Peyer's patch (tissue), 4 donors: ENCODE data around the gene GAL3ST1. TPM values are rescaled to one million over a fixed set of nuclear protein-coding genes. Genes with fewer than 3 reads are reported as not detected.
A peak's percentile ranks its signal among the peaks of the same experiment; 100 is the strongest.
"Not testable (repeated sequence)": the region's sequence is repeated elsewhere in the genome, so short reads cannot be mapped to it uniquely, and the experiment has no call there.

ENCODE experiments used
- DNase-seq, 3 donors: peaks; one replicate each; pipeline ENCODE4 v3.0.0-alpha.2; 2017 to 2019
- H3K27ac ChIP-seq, 4 donors: fragments of 200-600 bp; sonication (generic); one replicate each; pipeline ENCODE4 v1.5.1; 2016 to 2019
- H3K27me3 ChIP-seq, 2 donors: fragments of 200-600 bp; sonication (generic); one replicate each; pipeline ENCODE4 v1.5.1; 2019
- H3K36me3 ChIP-seq, 3 donors: fragments of 200-600 bp; sonication (generic); one replicate each; pipeline ENCODE4 v1.5.1; 2016 to 2019
- H3K4me1 ChIP-seq, 4 donors: fragments of 200-600 bp; sonication (generic); one replicate each; pipeline ENCODE4 v1.5.1; 2016 to 2019
- H3K4me3 ChIP-seq, 4 donors: fragments of 200-600 bp; sonication (generic); 1 replicate in 3 of 4; 2 replicates in 1 of 4; pipeline ENCODE4 v1.5.1; 2016 to 2019; ENCODE audit warnings: mild to moderate bottlenecking in 1 of 4
- H3K9me3 ChIP-seq, 4 donors: fragments of 200-600 bp; sonication (generic); one replicate each; pipeline ENCODE4 v1.5.1; 2016 to 2019; ENCODE audit warnings: mild to moderate bottlenecking in 1 of 4
- POLR2A ChIP-seq, 2 donors: fragments of 450-650 bp; IDR thresholded peaks; one replicate each; pipeline ENCODE4 v1.5.1; 2017; ENCODE audit warnings: antibody characterized with exemption in 2 of 2, mild to moderate bottlenecking in 2 of 2, moderate library complexity in 2 of 2
- total RNA-seq, 4 donors: library from RNA; depleted of rRNA; stranded (reverse); fragments of >200 nt; gene quantifications; one replicate each; pipeline ENCODE4 v1.1.0, GENCODE V29; 2016
- TF ChIP-seq, protein P1 (sequence below), 6 experiments: fragments of 450-650 bp in 4 of 6; fragments of 200-600 bp in 2 of 6; sonication (generic) in 1 of 6; IDR thresholded peaks; one replicate each; pipeline ENCODE4 v1.5.1; 2017 to 2019; ENCODE audit warnings: antibody characterized with exemption in 6 of 6, mild to moderate bottlenecking in 3 of 6, moderate library complexity in 1 of 6

GAL3ST1 gene
- total RNA-seq, 4 donors from 2014 or later: 19.0 to 98.5 (median 57.2) TPM

DNA sequence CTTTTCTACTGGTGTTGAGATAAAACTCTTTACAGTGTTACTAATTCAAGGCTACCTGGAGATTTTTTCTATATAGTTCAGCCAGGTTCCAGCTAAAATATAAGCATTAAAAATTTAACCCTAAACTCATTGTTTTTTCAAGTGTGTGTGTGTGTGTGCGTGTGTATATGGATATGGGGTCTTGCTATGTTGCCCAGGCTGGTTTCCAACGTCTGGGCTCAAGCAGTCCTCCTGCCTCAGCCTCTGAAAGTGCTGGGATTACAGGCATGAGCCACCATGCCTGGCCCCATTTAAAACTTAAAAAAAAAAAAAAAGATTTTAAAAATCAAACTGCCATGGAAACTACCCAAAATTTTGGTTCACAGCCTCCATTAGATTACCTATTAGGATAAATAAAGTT, 21.7 kb upstream of the GAL3ST1 start:
- no peak overlapping the region for H3K27ac ChIP-seq
- no peak overlapping the region for H3K4me3 ChIP-seq
- no peak for DNase-seq
- no peak for TF ChIP-seq POLR2A (IDR thresholded peaks at IDR 0.05)
- TF ChIP-seq, protein P1, sequence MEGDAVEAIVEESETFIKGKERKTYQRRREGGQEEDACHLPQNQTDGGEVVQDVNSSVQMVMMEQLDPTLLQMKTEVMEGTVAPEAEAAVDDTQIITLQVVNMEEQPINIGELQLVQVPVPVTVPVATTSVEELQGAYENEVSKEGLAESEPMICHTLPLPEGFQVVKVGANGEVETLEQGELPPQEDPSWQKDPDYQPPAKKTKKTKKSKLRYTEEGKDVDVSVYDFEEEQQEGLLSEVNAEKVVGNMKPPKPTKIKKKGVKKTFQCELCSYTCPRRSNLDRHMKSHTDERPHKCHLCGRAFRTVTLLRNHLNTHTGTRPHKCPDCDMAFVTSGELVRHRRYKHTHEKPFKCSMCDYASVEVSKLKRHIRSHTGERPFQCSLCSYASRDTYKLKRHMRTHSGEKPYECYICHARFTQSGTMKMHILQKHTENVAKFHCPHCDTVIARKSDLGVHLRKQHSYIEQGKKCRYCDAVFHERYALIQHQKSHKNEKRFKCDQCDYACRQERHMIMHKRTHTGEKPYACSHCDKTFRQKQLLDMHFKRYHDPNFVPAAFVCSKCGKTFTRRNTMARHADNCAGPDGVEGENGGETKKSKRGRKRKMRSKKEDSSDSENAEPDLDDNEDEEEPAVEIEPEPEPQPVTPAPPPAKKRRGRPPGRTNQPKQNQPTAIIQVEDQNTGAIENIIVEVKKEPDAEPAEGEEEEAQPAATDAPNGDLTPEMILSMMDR (IDR thresholded peaks at IDR 0.05): no peak
- peaks cover 0 to 6% (median 3%) of the 10 kb centered on the region in 4 donors for H3K4me1 ChIP-seq
- no peaks in the 10 kb centered on the region for H3K27me3 ChIP-seq
- no peaks in the 10 kb centered on the region for H3K9me3 ChIP-seq
- H3K36me3 ChIP-seq: no peaks in the 10 kb centered on the region

DNA sequence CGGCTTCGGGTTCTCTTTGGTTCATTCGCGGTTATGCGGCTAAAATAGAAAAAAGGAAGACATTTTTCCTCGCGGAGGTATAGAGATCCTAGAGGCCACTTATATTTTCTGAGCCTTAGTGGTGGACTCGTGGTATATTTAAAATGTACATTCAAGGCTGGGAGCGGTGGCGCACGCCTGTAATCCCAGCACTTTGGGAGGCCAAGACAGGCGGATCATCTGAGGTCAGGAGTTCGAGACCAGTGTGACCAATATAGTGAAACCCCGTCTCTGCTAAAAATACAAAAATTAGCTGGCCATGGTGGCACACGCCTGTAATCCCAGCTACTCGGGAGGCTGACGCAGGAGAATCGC, 17.9 kb upstream of the GAL3ST1 start:
- Histone ChIP-seq H3K4me1 (peaks cover 0 to 21% (median 3%) of the 10 kb centered on the region in 4 donors), H3K36me3 (peaks cover 0 to 21% (median 0%) of the 10 kb centered on the region in 3 donors), H3K4me3 (peak overlapping the region in 3 of 4 donors; percentile 76 to 96 (median 82)), H3K27ac (peak overlapping the region in 2 of 4 donors; percentile 69 to 80)
- DNase-seq, H3K9me3 ChIP-seq, H3K27me3 ChIP-seq: not testable (repeated sequence)
- TF ChIP-seq, protein P1 (IDR thresholded peaks at IDR 0.05): peak in 1 of 6 experiments; percentile 2

DNA sequence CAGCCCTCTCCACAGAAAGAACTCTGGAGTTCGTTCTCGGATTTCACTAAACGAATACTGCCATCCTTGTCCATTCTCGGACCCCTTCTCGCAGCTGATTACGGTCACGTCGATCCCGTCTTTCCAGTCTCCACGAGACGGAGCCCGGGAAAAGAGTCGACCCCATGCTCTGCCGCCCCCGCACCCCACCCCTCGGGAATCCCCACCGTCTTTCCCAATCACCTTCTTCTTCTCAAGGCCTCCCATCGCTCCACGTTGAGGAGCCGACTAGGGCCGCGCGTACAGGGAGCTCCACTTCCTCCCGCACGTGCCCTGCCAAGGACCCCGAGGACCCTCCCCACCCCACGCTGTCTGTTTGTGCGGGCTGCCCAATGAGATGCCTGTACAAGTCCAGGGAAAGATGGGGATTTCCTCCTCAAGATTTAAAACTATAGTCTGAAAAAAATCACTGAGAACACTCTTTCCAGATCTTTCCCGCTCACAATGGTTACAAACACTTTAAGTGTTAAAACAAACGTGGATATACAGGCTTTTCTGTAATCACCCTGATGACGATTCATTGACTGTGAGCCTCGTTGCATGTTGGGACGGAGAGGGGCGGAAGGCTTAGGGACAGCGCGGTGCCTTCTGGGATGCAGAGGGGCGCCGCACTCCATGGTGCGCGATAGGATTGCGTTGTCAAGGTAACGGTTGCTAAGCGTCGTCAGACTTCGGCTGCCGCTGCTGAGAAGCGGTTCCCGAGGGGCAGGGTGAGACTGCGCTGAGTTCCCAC, 17.3 kb upstream of the GAL3ST1 start, which contains the start of gene PES1:
Gene PES1, minus strand, starts transcription at position 323 of the 772 bp plus-strand sequence. Its CDS starts 77 bp downstream, at position 246.
- TF ChIP-seq POLR2A (IDR thresholded peaks at IDR 0.05): peak in 1 of 2 donors; percentile 42
- TF ChIP-seq, protein P1 (IDR thresholded peaks at IDR 0.05): peak in 1 of 6 experiments; percentile 8
- peak within 1 kb of the TSS; percentile 61 to 96 (median 79) for H3K4me3 ChIP-seq
- H3K36me3 ChIP-seq: peaks cover 0 to 27% (median 0%) of the 10 kb centered on the region in 3 donors
- H3K4me1 ChIP-seq: peaks cover 0 to 21% (median 3%) of the 10 kb centered on the region in 4 donors
- DNase-seq: peak; percentile 91 to 98 (median 95)
- no peaks in the 10 kb centered on the region for H3K27me3 ChIP-seq
- peak within 1 kb of the TSS; percentile 69 to 89 (median 80) for H3K27ac ChIP-seq
- no peaks in the 10 kb centered on the region for H3K9me3 ChIP-seq

GRCh38 chr22:30591191-30591587, 16.7 kb upstream of the GAL3ST1 start:
- Histone ChIP-seq H3K4me1 (peaks cover 0 to 21% (median 3%) of the 10 kb centered on the region in 4 donors), H3K27ac (peak overlapping the region; percentile 69 to 89 (median 80)), H3K36me3 (peaks cover 0 to 32% (median 0%) of the 10 kb centered on the region in 3 donors), H3K9me3 (no peaks in the 10 kb centered on the region), H3K4me3 (peak overlapping the region; percentile 61 to 96 (median 79)), H3K27me3 (no peaks in the 10 kb centered on the region)
- DNase-seq: no peak
- TF ChIP-seq, protein P1 (IDR thresholded peaks at IDR 0.05): no peak
- no peak for TF ChIP-seq POLR2A (IDR thresholded peaks at IDR 0.05)

DNA sequence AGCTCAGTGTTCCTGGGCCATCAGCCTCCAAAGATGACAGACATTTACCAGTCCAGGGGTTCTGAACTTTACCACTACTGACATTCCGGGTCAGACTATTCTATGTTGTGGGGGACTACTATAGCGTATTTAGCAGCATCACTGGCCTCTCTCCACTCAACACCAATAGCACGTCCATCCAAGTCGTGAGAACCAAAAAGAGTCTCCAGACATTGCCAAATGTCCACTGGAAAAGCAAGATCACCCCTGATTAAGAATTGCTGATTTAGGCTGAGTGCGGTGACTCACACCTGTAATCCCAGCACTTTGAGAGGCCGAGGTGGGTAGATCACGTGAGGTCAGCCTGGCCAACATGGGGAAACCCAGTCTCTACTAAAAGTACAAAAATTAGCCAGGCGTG, 11.9 kb upstream of the GAL3ST1 start:
- peaks cover 0 to 80% (median 0%) of the 10 kb centered on the region in 3 donors for H3K36me3 ChIP-seq
- H3K27me3 ChIP-seq: no peaks in the 10 kb centered on the region
- no peak for TF ChIP-seq POLR2A (IDR thresholded peaks at IDR 0.05)
- TF ChIP-seq, protein P1 (IDR thresholded peaks at IDR 0.05): no peak
- H3K4me3 ChIP-seq: no peak overlapping the region
- DNase-seq: no peak
- peaks cover 0 to 17% (median 0%) of the 10 kb centered on the region in 4 donors for H3K4me1 ChIP-seq
- H3K9me3 ChIP-seq: no peaks in the 10 kb centered on the region
- no peak overlapping the region for H3K27ac ChIP-seq
